Mesenchymal stem cell (in vitro differentiated cells and primary cell): ENCODE data around the gene PTPRCAP.
"Not testable (repeated sequence)": the region's sequence is repeated elsewhere in the genome, so short reads cannot be mapped to it uniquely, and the experiment has no call there.

Source experiments
- DNase-seq: peaks from one replicate; pipeline ENCODE4 v3.0.0-alpha.2; 2013
- H2AFZ ChIP-seq: one replicate; pipeline ENCODE4 v1.6.1; 2013; ENCODE audit warnings: low read depth, mild to moderate bottlenecking, control low read depth, inconsistent platforms, low read length, moderate library complexity
- H2AK5ac ChIP-seq: 2 replicates; pipeline ENCODE4 v1.6.1; 2013; ENCODE audit warnings: low read length, moderate library complexity, mild to moderate bottlenecking, inconsistent platforms; ENCODE audit not compliant: severe bottlenecking
- H2BK120ac ChIP-seq: one replicate; pipeline ENCODE4 v1.6.1; 2013; ENCODE audit warnings: low read depth, mild to moderate bottlenecking, inconsistent platforms, low read length, moderate library complexity
- H2BK12ac ChIP-seq, 2 experiments: one replicate each; pipeline ENCODE4 v1.6.1; 2013; ENCODE audit warnings: inconsistent platforms in 2 of 2, low read length in 2 of 2, mild to moderate bottlenecking in 2 of 2, moderate library complexity in 2 of 2, control low read depth in 1 of 2
- H2BK15ac ChIP-seq: one replicate; pipeline ENCODE4 v1.6.1; 2013; ENCODE audit warnings: mild to moderate bottlenecking, low read depth, inconsistent platforms; ENCODE audit not compliant: poor library complexity, severe bottlenecking
- H2BK5ac ChIP-seq: 2 replicates; pipeline ENCODE4 v1.6.1; 2013; ENCODE audit warnings: low read depth, mild to moderate bottlenecking, low read length, control low read depth, inconsistent platforms; ENCODE audit not compliant: poor library complexity, severe bottlenecking
- H3K14ac ChIP-seq, 2 experiments: one replicate each; pipeline ENCODE4 v1.6.1; 2013; ENCODE audit warnings: inconsistent platforms in 2 of 2, low read length in 2 of 2, control low read depth in 1 of 2, mild to moderate bottlenecking in 1 of 2, moderate library complexity in 1 of 2
- H3K18ac ChIP-seq, 2 experiments: one replicate each; pipeline ENCODE4 v1.6.1; 2013; ENCODE audit warnings: inconsistent platforms in 2 of 2, low read length in 2 of 2, control low read depth in 1 of 2, low read depth in 1 of 2, mild to moderate bottlenecking in 1 of 2
- H3K23ac ChIP-seq, 2 experiments: one replicate each; pipeline ENCODE4 v1.6.1; 2013; ENCODE audit warnings: inconsistent platforms in 2 of 2, low read length in 2 of 2, mild to moderate bottlenecking in 2 of 2, moderate library complexity in 2 of 2, control low read depth in 1 of 2
- H3K27ac ChIP-seq: 2 replicates; pipeline ENCODE4 v1.5.1; 2013; ENCODE audit warnings: mild to moderate bottlenecking, moderate library complexity, low read length, control low read depth, inconsistent platforms; ENCODE audit not compliant: poor library complexity, severe bottlenecking
- H3K27me3 ChIP-seq, 2 experiments: 2 replicates each; pipeline versions ENCODE4 v1.6.1 to v1.7.0; 2013; ENCODE audit warnings: low read length in 2 of 2, mild to moderate bottlenecking in 2 of 2, moderate library complexity in 2 of 2, control low read depth in 1 of 2, inconsistent platforms in 1 of 2; ENCODE audit not compliant: control insufficient read depth in 1 of 2, insufficient read depth in 1 of 2
- H3K36me3 ChIP-seq, 2 experiments: 2 replicates each; pipeline versions ENCODE4 v1.6.1 to v1.7.0; 2013; ENCODE audit warnings: low read length in 2 of 2, control low read depth in 1 of 2, inconsistent platforms in 1 of 2, low read depth in 1 of 2, mild to moderate bottlenecking in 1 of 2; ENCODE audit not compliant: insufficient read depth in 2 of 2, control insufficient read depth in 1 of 2
- H3K4ac ChIP-seq, 2 experiments: one replicate each; pipeline ENCODE4 v1.6.1; 2013; ENCODE audit warnings: inconsistent platforms in 2 of 2, low read length in 2 of 2, mild to moderate bottlenecking in 2 of 2, moderate library complexity in 2 of 2, control low read depth in 1 of 2, low read depth in 1 of 2
- H3K4me1 ChIP-seq: 2 replicates; pipeline ENCODE4 v1.6.1; 2013; ENCODE audit warnings: low read depth, low read length, control low read depth; ENCODE audit not compliant: control insufficient read depth, insufficient read depth
- H3K4me2 ChIP-seq: 2 replicates; pipeline ENCODE4 v1.6.1; 2013; ENCODE audit warnings: low read length, mild to moderate bottlenecking, inconsistent platforms; ENCODE audit not compliant: poor library complexity, severe bottlenecking
- H3K4me3 ChIP-seq, 2 experiments: 2 replicates each; pipeline versions ENCODE4 v1.5.1 to v1.7.0; 2013; ENCODE audit warnings: low read length in 2 of 2, mild to moderate bottlenecking in 2 of 2, control low read depth in 1 of 2, low read depth in 1 of 2; ENCODE audit not compliant: insufficient read depth in 1 of 2
- H3K79me1 ChIP-seq: replicated peaks from 2 replicates; pipeline ENCODE4 v1.6.1; 2013; ENCODE audit warnings: mild to moderate bottlenecking, control low read depth, low read length, inconsistent platforms; ENCODE audit not compliant: poor library complexity, severe bottlenecking
- H3K9ac ChIP-seq: 2 replicates; pipeline ENCODE4 v1.7.0; 2013; ENCODE audit warnings: mild to moderate bottlenecking, low read length, moderate library complexity
- H3K9me3 ChIP-seq: 2 replicates; pipeline ENCODE4 v1.7.0; 2013; ENCODE audit warnings: mild to moderate bottlenecking, low read length; ENCODE audit not compliant: control insufficient read depth
- H4K8ac ChIP-seq: one replicate; pipeline ENCODE4 v1.6.1; 2013; ENCODE audit warnings: inconsistent platforms, mild to moderate bottlenecking, low read length, moderate library complexity
- H4K91ac ChIP-seq: one replicate; pipeline ENCODE4 v1.6.1; 2013; ENCODE audit warnings: mild to moderate bottlenecking, low read length, inconsistent platforms
- WGBS: methylation state at CpG from one replicate; pipeline ENCODE4 v1.1.7; 2013; ENCODE audit warnings: mixed read lengths; 5-methylcytosine and 5-hydroxymethylcytosine counted together

PTPRCAP gene

GRCh38 chr11:67466962-67467771, 29.7 kb upstream of the PTPRCAP start:
- Histone ChIP-seq H3K27me3 (no peaks in the 10 kb centered on the region), H2BK5ac (no peak overlapping the region), H4K91ac (no peak overlapping the region), H3K4me3 (peak overlapping the region in 1 of 2 experiments; percentile 84), H3K18ac (no peak overlapping the region), H4K8ac (no peak overlapping the region), H3K4me1 (peaks cover 32% of the 10 kb centered on the region), H2AFZ (no peak overlapping the region), H2AK5ac (no peak overlapping the region), H3K9ac (peak overlapping the region; percentile 87), H3K79me1 (peaks cover 17% of the 10 kb centered on the region), H3K9me3 (no peaks in the 10 kb centered on the region), H3K4me2 (no peak overlapping the region), H3K23ac (no peak overlapping the region), H2BK15ac (no peak overlapping the region), H2BK12ac (no peak overlapping the region), H3K4ac (no peak overlapping the region), H3K14ac (no peak overlapping the region), H3K27ac (no peak overlapping the region), H2BK120ac (no peak overlapping the region), H3K36me3 (peaks cover 13 to 17% of the 10 kb centered on the region in 2 experiments)
- no peak for DNase-seq
- WGBS = 86% methylated on average over 11 of the region's 11 CpGs

GRCh38 chr11:67466367-67466766, 28.9 kb upstream of the PTPRCAP start:
- Histone ChIP-seq H3K9me3 (no peaks in the 10 kb centered on the region), H3K14ac (no peak overlapping the region), H3K4me3 (no peak overlapping the region), H3K36me3 (peaks cover 13 to 17% of the 10 kb centered on the region in 2 experiments), H3K4me2 (no peak overlapping the region), H3K18ac (no peak overlapping the region), H3K4ac (no peak overlapping the region), H2BK15ac (no peak overlapping the region), H3K27ac (no peak overlapping the region), H4K91ac (no peak overlapping the region), H2BK5ac (no peak overlapping the region), H3K9ac (no peak overlapping the region), H3K23ac (no peak overlapping the region), H2BK120ac (no peak overlapping the region), H2AK5ac (no peak overlapping the region), H4K8ac (no peak overlapping the region), H3K79me1 (peaks cover 17% of the 10 kb centered on the region), H3K4me1 (peaks cover 32% of the 10 kb centered on the region), H3K27me3 (no peaks in the 10 kb centered on the region), H2AFZ (no peak overlapping the region), H2BK12ac (peak overlapping the region in 1 of 2 experiments; percentile 25)
- WGBS = 94% methylated on average over 3 of the region's 5 CpGs
- DNase-seq = no peak

GRCh38 chr11:67465530-67465929, 28.0 kb upstream of the PTPRCAP start:
- not testable (repeated sequence) for H3K14ac ChIP-seq, DNase-seq

GRCh38 chr11:67465189-67465510, 27.7 kb upstream of the PTPRCAP start:
- H2AK5ac ChIP-seq = peak overlapping the region; percentile 87
- peak overlapping the region; percentile 64 for H3K4me2 ChIP-seq
- no peak overlapping the region for H2BK120ac ChIP-seq
- no peaks in the 10 kb centered on the region for H3K27me3 ChIP-seq
- peak overlapping the region in 1 of 2 experiments; percentile 80 for H2BK12ac ChIP-seq
- H3K36me3 ChIP-seq = peaks cover 13 to 17% of the 10 kb centered on the region in 2 experiments
- peak overlapping the region in 1 of 2 experiments; percentile 94 for H3K18ac ChIP-seq
- H4K8ac ChIP-seq = no peak overlapping the region
- H3K27ac ChIP-seq = peak overlapping the region; percentile 24
- H3K4me1 ChIP-seq = peaks cover 32% of the 10 kb centered on the region
- H2BK15ac ChIP-seq = no peak overlapping the region
- 79% methylated on average over 3 of the region's 3 CpGs for WGBS
- no peak overlapping the region for H2BK5ac ChIP-seq
- H3K79me1 ChIP-seq = peaks cover 17% of the 10 kb centered on the region
- peak overlapping the region in 1 of 2 experiments; percentile 77 for H3K4ac ChIP-seq
- peak; percentile 4 for DNase-seq
- H2AFZ ChIP-seq = peak overlapping the region; percentile 36
- H3K9ac ChIP-seq = no peak overlapping the region
- H3K14ac ChIP-seq = no peak overlapping the region
- peak overlapping the region; percentile 9 for H4K91ac ChIP-seq
- H3K23ac ChIP-seq = no peak overlapping the region
- H3K9me3 ChIP-seq = no peaks in the 10 kb centered on the region
- peak overlapping the region; percentile 65 for H3K4me3 ChIP-seq

More at GRCh38 chr11:67465530-67465929, 28.0 kb upstream of the PTPRCAP start:
- peaks cover 32% of the 10 kb centered on the region for H3K4me1 ChIP-seq
- H3K4ac ChIP-seq, H3K9ac ChIP-seq, H4K91ac ChIP-seq, H2BK15ac ChIP-seq, H3K9me3 ChIP-seq, H3K18ac ChIP-seq, H3K23ac ChIP-seq, H2AFZ ChIP-seq, H4K8ac ChIP-seq, H3K4me3 ChIP-seq, H2BK5ac ChIP-seq, H3K27me3 ChIP-seq, H2BK12ac ChIP-seq, H2BK120ac ChIP-seq: not testable (repeated sequence)
- peak overlapping the region; percentile 64 for H3K4me2 ChIP-seq
- H3K36me3 ChIP-seq = peaks cover 13 to 17% of the 10 kb centered on the region in 2 experiments
- peak overlapping the region; percentile 24 for H3K27ac ChIP-seq
- H3K79me1 ChIP-seq = peaks cover 17% of the 10 kb centered on the region
- H2AK5ac ChIP-seq = peak overlapping the region; percentile 87
- WGBS = 100% methylated on average over 1 of the region's 2 CpGs
